PFSK-1 (cell line): ENCODE data around the gene MAFF.

ENCODE experiments used
- FOXP2 ChIP-seq: optimal IDR thresholded peaks from 2 replicates; pipeline ENCODE3; 2011; ENCODE audit warnings: borderline replicate concordance, control low read depth, inconsistent platforms; ENCODE audit not compliant: insufficient read depth; ENCODE audit errors: extremely low read length, extremely low read depth
- POLR2AphosphoS5 ChIP-seq: IDR thresholded peaks from 2 replicates; pipeline ENCODE4 v1.6.1; 2012; ENCODE audit warnings: low read depth, mild to moderate bottlenecking, control low read depth, low read length, moderate library complexity
- REST ChIP-seq, 2 experiments: IDR thresholded peaks; 2 replicates each; pipeline versions ENCODE4 v1.6.1 to v1.8.0; 2011 to 2012; ENCODE audit warnings: low read depth in 2 of 2, low read length in 2 of 2, control low read depth in 1 of 2, inconsistent platforms in 1 of 2, mild to moderate bottlenecking in 1 of 2, moderate library complexity in 1 of 2; ENCODE audit not compliant: insufficient read depth in 1 of 2
- SIN3A ChIP-seq: IDR thresholded peaks from 2 replicates; pipeline ENCODE4 v1.6.1; 2012; ENCODE audit warnings: mild to moderate bottlenecking, low read length, moderate library complexity, borderline replicate concordance; ENCODE audit not compliant: insufficient read depth
- TAF1 ChIP-seq: IDR thresholded peaks from 2 replicates; pipeline ENCODE4 v1.6.1; 2012; ENCODE audit warnings: low read length, control low read depth, borderline replicate concordance; ENCODE audit not compliant: insufficient read depth

DNA sequence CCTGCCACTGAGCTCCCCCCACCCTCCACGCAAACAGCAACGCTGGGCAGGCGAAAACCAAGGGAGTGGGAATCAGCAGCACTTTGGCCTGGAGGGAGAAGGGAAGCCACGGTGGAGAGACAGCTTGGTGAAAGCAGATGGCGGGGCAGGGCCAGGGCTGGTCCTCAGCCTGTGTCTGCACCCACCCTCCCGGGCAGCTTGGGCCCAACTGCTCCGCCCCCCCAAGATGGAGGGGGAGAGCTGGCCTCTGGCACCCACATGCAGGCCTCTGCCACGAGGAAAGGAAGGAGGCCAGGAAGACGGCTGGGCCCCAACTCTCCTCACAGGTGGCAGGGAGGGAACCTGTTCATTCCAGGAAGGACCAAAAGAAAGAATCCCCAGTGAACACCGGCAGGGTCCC, 17.8 kb downstream of the MAFF start:
- TF ChIP-seq POLR2AphosphoS5 (no peak; the same call in 1 of the 2 replicates), SIN3A (no peak), TAF1 (no peak), REST (IDR thresholded peaks at IDR 0.05; ENCODE audit: insufficient read depth in 1 of 2, low read depth in 2 of 2, low read length in 2 of 2) (no peak), FOXP2 (no peak)
